NOMO-1 treated with dmso at 0.1 percent for 144 hours (cell line): ENCODE results near the gene HERC3.

ENCODE experiments used
- DNase-seq: peaks from one replicate; lab custom pipeline; 2025; ENCODE audit not compliant: unreplicated experiment; lab: John Stamatoyannopoulos, UW

HERC3 gene

DNA sequence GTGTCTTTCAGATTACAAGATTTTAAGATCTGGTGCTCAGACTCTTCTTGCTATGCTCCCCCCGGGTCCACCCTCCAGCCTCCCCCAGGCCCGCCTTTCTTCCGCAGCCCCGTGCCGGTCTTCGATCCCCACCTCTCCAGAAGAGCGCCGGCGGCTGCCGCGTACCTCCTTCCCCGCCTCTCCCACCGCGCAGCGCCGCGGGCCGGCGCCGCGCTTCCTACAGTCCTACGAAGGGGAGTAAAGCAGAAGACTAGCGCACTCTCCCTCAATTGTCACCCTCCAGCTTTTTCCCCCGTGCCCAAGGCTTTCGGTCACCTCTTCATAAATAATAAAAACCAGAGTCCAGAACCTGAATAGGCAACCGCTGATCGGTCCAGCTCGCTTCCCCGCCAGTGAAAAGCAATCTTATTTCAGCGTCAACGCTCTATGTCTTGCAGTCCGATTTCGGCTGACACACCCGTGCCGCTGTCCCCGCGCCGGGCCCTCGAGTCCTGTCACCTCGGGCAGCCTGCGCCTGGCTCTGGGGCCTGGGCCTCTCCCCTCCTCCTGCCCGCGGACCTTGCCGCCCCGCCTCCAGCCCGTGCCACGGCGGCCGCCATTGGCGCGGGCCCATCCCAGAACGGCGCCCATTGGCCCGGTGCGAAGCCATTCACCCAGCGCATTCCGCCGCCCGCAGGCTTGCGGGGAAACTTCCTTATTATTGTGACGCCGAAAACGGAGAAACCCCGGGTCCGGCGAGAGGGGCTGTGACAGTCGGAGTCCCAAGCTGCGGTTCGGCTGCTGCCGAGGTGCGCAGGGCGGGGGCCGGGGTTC, at the start of gene HERC3:
Gene HERC3, plus strand, starts transcription at position 694 of the 813 bp plus-strand sequence. CDS start 13,344 bp downstream, outside the sequence.
- DNase-seq: peak; percentile 90

DNA sequence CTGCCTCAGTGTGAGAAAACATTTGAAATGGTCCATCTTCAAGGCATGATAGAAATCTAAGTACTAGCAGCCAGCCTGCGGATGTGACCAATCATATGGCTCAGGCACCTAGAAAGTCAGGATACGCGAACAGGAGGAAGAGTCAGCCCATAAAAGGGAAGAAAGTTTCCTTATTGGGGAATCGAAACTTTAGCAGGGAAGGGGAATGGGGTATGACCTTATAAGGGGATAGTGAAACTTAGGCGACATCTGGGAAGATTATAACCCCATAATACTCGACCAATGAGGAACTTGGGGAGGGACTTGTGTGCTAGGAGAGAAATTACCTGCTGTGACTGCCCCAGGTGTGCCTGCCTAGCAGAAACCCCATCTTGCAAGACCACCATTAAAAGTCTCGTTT, 42.5 kb upstream of the HERC3 start:
- DNase-seq: no peak

DNA sequence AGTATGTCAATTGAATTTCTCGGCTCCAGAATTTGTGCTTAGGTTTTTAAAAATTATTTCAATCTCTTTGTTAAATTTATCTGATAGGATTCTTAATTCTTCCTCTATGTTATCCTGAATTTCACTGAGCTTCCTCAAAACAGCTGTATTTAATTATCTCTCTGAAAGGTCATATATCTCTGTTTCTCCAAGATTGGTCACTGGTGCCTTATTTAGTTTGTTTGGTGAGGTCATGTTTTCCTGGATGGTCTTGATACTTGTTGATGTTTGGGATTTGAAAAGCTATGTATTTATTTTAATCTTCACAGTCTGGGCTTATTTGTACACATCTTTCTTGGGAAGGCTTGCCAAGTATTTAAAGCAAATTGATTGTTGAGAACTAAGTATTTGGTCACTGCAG, 24.7 kb upstream of the HERC3 start:
- DNase-seq: no peak

- no peak for DNase-seq
These were observed 22.3 kb upstream of the HERC3 start for GRCh38 chr4:88570001-88570400.

GRCh38 chr4:88573276-88573980, 18.9 kb upstream of the HERC3 start:
- DNase-seq: no peak

DNA sequence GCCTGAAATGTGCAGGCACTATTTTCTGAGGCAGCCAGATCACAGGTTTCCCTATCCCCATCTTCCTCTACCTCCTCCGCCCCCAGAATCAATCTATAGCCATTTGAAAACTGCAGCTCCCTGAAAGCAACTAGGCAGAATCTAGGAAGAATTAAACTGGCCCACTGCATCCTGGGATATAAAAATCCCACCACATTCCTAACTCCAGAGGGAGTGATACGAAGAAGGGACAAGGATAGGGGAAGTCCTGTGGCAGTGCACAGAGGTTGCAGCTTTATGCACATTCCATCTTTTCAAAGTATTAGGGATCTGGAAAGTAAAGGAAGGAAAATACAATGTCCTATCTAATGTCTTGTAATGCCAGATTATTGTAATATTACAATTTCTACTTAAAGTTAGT, 18.3 kb upstream of the HERC3 start:
- DNase-seq: no peak

DNA sequence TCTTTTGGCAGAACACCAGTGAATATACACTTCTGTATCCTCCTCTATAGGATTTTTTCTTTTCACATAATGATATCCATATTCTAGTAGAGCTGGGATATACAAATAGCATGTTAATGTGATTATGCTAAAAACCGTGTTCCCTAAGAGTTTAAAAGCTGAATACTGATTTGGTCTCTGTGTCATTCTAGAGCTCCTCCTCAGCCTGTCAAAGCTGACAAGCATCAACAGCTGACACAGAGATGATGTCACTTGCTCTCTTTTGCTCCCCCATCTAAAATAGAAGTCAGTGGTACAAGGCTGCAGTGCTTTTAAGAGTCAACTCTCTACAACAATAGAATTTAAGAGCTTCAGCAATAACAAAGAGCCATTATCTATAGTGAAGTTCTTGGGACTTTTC, 17.1 kb upstream of the HERC3 start:
- DNase-seq: no peak

GRCh38 chr4:88582493-88582892, 9.8 kb upstream of the HERC3 start:
- DNase-seq: no peak

DNA sequence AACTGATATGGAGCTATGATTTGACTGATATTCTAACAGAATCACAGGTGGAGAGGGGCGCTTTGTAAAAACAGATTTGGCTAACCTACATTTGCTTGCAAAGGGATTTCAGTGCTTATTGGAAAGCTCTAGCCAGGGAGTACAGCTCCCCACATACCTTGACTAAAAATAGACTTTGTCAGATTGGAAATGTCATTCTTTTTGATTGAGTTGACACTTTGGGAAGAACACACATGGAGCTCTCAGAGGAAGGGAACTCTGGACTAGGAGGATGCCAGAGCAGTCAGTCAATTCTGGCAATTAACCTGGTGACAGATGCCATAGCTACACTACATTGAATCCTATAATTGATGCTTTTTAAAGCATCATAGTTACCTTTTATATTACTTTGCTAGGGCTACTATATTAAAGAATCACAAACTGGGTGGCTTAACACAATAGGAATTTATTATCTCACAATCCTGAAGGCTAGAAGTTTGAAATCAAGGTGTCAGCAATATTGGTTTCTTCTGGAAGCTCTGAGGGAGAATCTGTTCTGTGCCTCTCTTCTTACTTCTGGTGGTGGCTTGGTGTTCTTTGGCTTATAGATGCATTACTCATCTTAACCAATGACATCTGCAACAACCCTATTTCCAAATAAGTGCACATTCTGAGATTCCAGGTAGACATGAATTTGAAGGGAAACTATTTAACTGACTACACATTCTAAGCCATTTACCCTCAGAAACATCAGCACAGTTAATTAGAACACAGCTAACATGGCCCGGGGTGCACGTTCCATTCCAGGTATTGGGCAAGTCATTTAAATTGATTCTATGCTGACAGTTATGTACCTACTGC, 8.4 kb upstream of the HERC3 start:
- no peak for DNase-seq

GRCh38 chr4:88584471-88584900, 7.8 kb upstream of the HERC3 start:
- no peak for DNase-seq

DNA sequence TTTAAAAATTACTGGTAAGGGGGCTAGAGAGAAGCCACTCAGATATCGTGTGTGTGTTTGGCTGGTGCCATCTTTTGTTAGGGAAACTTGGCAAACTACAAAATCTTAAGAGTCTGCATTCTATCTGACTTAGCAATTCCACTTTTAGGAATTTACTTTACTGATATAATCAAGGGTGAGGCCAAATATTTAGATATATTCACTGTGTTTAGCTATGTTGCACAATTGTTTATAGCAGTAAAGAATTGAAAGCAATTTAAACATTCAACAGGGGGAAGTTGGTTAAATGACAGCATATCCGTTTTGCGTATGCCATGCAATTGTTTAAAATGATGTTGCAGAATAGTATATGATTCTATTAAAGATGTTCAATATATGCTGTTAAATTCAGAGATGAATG, 6.4 kb upstream of the HERC3 start:
- no peak for DNase-seq

GRCh38 chr4:88587306-88587705, 5.0 kb upstream of the HERC3 start:
- no peak for DNase-seq

DNA sequence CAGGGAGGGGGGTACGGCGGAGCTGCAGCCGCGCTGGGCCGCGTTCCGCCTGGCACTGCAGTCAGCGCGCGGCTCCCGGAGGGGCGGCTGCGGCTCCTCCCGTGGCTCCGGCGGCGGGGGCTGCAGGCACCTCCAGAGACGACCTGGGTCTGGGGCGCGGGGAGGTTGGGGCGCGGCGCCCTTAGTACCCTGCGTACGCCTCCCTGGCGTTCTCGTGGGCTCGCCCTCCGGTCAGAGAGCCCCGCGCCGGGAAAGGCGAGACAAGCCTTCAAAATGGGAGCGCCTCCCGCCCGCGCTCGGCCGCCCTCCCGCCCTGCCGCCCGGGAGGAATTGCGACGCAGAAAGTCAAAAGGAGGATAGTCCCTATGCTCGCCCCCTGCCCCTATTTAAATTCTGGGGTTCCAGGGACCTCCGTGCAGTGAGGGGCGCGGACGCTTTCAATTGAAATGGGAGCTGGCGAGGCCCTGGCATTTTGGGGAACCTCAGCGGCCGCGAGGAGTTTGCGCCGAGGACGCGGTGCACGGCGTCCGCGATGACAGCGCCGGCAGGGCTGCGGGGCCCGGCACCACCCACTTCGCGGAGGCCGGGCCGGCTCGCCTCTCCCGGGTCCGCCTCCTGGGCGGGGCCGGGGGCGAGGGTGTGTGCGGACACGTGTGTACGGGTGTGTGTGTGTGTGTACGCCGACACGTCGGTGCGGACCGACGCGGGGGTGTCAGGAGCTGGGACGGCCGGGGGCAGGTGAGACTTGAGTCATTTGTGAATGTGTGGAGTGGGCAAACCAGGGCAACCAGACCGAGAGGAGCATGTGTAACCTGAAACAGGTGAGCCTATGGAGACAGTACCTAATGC, 544 bp downstream of the HERC3 start:
- peak; percentile 58 for DNase-seq

DNA sequence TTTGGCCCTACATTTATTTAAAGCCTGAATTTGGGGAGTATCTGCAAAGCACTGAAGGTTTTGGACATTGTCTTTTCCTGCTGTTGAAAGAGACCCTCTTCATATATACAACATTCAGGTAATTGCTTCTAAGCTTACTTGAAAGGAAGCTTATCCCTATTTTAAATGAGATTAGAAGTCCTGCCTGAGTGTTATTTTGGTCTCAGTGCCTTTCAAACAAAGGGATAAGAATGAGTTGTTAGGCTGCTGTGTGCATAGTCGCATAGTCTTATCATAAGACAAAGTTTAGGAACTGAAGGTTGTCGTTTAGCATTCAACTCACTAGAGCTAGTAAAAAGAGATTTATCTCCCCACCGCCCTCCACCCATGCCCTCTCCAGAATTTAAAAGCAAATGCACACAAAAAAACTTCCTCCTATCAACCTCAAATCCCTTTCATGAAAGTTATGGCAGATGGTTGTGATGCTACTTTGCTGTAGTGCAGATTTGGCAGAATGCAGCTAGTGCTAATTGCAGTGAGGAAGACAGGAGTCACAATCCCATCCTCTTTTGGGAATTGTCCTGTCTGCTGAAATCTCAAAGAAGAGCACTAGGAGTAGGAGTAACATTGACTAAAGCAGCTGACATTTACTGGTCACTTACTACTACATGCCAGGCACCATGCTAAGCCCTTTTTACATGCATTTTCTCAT, 5.8 kb downstream of the HERC3 start:
- no peak for DNase-seq

DNA sequence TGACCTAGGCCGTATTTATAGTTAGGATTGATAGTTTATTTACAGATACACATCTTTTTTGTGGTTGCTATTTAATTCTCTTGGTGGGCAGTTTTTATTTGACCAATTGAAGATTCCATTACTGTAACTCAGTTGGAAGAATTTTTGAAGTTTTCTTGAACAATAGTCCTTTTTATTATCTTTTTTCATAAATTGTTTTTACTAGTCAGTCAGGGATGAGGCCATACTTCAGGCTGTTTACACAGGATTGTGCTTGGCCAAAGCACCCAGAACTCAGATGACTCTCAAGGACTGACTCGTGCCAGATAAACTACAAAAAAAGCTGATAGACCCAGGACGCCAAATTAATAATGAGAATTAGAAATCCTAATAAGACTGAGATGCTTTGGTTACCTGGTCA, 7.0 kb downstream of the HERC3 start:
- DNase-seq: no peak

DNA sequence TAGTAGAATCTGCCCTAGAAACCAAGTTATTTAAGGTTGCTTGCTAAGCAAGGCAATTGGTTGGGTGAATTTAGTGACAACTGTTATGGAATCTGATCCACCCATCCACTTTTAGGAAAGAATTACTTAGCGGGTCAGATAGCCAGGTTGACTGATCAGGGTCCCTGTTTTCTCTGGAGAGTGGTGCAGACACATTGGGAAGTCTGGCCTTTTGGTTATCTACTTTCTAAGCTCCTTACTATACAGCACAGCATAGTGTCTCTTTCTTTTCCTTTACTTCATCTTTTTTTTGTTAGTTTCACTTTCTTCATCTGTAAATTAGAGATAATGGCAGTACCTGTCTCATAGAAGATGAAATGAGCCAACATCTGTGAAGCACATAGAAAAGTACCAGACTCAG, 7.4 kb downstream of the HERC3 start:
- no peak for DNase-seq

DNA sequence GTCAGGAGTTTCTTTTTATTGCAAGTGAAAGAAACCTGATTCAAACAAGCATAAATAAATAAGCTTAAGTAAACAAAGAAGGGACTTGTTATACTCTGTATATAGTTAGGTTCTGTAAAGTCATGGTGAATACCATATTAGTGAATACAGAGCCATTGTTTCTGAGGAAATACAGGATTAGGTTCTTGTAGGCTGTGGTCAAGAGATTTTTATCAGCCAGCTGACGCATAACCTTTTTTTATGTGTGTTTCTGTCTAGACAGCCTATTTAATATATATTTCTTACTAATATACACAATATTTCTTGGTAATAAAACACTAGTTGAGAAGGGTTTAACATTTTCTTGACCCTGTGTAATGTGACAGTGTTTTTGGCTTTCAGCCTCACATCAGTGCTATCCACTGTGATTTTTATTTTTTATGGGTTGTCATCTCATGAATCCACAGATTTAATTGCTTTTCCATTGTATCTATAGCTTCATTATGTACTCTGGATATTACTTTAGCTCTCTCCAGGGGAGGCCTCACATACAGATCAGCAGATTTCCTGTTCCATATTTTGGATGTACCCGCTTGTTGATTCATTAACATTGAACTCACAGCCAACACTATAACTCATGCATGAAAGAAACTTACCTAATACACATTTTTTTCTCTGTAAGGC, 8.0 kb downstream of the HERC3 start:
- DNase-seq: no peak

GRCh38 chr4:88604978-88605678, 12.8 kb downstream of the HERC3 start:
- DNase-seq: no peak

- DNase-seq: no peak
These were observed 13.5 kb downstream of the HERC3 start for GRCh38 chr4:88605736-88606135.
